AG09319 (cell line): ENCODE measurements around the gene HAVCR1.

Experiments used
- DNase-seq: peaks from one replicate; pipeline ENCODE4 v3.0.0-alpha.2; 2010; ENCODE audit warnings: low read depth; ENCODE audit errors: extremely low read depth
- TF ChIP-seq, protein P1 (sequence below): IDR thresholded peaks from 2 replicates; pipeline ENCODE4 v1.5.1; 2011; ENCODE audit warnings: low read depth, mild to moderate bottlenecking, inconsistent platforms, low read length, moderate library complexity

HAVCR1 gene

DNA sequence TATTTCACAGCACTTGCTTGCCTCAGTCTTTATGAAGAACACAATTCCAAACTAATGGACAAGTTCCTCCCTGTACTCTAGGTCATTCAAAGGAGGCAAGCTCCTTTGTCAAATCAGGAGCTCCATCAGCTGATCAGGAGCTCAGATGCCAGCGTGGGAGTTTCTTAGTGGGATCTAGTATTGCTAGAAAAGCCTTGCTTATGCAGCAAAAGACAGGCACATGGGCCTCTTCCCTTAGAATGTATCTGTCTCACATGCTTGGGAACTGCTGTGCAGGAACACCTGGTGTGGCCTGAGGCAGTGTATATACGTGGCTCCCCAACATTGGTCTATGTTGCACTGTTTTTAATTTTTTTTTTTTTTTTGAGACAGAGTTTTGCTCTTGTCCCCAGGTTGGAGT is 21.4 kb upstream of the HAVCR1 start:
- TF ChIP-seq, protein P1, sequence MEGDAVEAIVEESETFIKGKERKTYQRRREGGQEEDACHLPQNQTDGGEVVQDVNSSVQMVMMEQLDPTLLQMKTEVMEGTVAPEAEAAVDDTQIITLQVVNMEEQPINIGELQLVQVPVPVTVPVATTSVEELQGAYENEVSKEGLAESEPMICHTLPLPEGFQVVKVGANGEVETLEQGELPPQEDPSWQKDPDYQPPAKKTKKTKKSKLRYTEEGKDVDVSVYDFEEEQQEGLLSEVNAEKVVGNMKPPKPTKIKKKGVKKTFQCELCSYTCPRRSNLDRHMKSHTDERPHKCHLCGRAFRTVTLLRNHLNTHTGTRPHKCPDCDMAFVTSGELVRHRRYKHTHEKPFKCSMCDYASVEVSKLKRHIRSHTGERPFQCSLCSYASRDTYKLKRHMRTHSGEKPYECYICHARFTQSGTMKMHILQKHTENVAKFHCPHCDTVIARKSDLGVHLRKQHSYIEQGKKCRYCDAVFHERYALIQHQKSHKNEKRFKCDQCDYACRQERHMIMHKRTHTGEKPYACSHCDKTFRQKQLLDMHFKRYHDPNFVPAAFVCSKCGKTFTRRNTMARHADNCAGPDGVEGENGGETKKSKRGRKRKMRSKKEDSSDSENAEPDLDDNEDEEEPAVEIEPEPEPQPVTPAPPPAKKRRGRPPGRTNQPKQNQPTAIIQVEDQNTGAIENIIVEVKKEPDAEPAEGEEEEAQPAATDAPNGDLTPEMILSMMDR, result no peak
- no peak for DNase-seq

DNA sequence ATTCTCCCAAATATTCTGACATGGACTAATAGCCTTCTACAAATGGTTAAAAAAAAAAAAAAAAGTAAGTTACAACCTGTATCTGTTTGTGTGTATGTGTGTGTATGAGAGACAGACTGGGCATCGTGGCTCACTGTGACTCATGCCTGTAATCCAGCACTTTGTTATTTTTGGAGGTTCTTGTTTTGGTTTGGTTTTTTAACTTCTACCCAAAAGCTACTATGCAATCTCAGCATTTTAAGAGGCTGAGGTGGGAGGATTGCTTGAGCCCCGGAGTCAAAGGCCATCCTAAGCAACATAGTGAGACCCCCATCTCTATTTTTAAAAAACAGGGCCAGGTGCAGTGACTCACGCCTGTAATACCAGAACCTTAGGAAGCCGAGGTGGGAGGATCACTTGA is 17.6 kb upstream of the HAVCR1 start:
- TF ChIP-seq, protein P1, result no peak
- DNase-seq, result peak; percentile 16

DNA sequence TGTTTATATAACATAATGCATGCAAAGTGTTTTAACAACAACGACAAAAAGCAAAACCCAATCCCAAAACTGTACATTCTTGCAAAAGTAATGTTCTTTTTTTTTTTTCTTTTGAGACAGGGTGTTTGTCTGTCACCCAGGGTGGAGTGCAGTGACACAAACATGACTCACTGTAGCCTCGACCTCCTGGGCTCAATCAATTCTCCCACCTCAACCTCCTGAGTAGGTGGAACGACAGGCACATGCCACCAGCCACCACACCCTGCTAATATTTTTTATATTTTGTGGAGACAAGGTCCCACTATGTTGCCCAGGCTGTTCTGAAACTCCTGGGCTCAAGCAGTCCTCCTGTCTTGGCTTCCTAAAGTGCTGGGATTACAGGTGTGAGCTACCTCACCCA is 13.6 kb upstream of the HAVCR1 start:
- TF ChIP-seq, protein P1, result no peak
- no peak for DNase-seq

DNA sequence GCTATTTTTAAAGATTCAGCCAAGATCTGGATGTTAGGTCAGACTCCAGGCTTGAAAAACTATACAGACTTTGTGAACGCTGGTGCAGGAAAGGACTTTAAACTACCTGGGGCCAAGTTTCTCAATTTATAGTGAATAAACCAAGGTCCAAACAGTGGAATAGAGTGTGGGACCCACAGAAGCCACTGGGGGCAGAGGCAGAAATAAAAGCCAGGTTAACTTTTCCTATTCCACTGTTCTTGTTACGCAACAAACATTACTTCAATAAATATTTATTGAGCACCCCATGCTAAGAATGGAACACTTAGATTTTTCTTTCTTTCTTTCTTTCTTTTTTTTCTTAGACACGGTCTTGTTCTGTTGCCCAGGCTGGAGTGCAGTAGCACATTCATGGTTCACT is 11.0 kb upstream of the HAVCR1 start:
- TF ChIP-seq, protein P1, result no peak
- DNase-seq, result no peak

DNA sequence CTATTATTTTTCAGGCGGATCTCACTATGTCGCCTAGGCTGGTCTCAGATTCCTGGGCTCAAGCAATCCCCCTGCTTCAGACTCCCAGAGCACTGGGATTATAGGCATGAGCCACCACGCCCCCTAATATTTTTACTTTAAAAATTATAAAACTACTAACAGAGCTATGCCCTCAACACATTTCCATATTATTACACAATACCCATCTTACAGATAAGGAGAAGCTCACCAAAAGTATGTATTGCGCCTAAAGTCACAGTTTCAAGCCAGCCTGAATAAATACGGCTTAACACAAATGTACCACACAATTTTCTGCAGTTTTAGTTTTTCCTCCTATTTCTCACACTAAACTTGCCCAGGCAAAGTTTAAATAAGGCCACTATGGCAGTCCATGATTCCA is 9.9 kb upstream of the HAVCR1 start:
- no peak for DNase-seq
- TF ChIP-seq, protein P1, result no peak

DNA sequence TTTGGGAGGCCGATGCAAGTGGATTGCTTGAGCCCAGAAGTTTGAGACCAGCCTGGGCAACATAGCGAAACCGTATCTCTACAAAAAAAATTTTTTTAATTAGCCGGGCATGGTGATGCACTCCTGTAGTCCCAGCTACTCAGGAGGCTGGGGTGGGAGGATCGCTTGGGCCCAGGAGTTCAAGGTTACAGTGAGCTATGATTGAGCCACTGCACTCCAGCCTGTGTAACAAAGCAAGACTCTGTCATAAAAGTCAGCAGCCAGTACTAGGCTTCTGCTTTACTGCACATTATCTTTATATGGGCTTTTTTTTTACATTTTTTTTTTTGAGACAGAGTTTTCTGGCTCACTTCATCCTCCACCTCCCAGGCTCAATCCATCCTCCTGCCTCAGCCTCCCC is 9.4 kb upstream of the HAVCR1 start:
- TF ChIP-seq, protein P1, result no peak
- no peak for DNase-seq

DNA sequence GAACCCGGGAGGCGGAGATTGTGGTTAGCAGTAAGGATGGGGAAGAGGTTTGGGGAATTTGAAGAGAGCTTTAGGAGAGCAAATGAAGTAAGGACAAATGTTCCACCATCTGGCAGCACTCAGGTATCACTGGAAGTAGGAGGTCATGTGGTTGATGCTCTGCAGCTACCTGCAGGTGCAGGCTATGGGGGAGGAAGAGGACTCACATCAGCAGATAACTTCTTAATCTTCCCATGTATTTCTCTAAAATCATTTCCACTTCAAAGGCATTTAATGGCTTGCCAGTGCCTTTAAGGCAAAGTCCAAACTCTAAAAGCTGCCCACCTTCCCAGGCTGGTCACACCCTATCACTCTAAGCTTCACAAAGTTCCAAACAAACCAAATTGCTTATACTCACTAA is 8.1 kb upstream of the HAVCR1 start:
- TF ChIP-seq, protein P1, result no peak
- no peak for DNase-seq

DNA sequence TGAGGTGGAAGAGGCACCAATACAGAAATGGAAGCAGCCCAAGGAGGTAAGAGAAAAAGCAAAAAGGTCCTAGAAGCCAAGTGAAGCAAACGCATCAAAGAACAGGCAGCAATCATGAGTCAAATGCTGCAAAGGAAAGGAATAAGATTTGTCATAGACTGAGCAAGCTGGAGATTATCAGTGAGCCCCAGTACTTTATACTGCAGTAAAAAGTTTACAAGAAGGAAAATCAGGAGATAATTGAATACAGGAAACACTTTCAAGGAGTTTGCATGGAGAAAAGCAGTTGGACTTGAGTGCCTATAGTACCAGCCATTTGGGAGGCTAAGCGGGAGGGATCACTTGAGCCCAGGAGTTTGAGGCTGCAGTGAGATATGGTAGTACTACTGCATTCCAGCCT is 7.2 kb upstream of the HAVCR1 start:
- no peak for DNase-seq

More for the DNA sequence above, 7.2 kb upstream of the HAVCR1 start:
- TF ChIP-seq, protein P1, result no peak
